HUES64 (cell line): ENCODE measurements around the gene ARFRP1.

ENCODE experiments used
- H3K27ac ChIP-seq: 2 replicates; pipeline ENCODE4 v1.7.0; 2013; ENCODE audit warnings: low read depth, low read length, inconsistent platforms
- H3K27me3 ChIP-seq: 2 replicates; pipeline ENCODE4 v1.6.1; 2013; ENCODE audit warnings: mild to moderate bottlenecking, low read length; ENCODE audit not compliant: insufficient read depth
- H3K36me3 ChIP-seq: 2 replicates; pipeline ENCODE4 v1.6.1; 2013; ENCODE audit warnings: mild to moderate bottlenecking, low read length; ENCODE audit not compliant: insufficient read depth
- H3K4me1 ChIP-seq: 2 replicates; pipeline ENCODE4 v1.6.1; 2013; ENCODE audit warnings: mild to moderate bottlenecking, low read length, moderate library complexity; ENCODE audit not compliant: insufficient read depth
- H3K4me3 ChIP-seq: 2 replicates; pipeline ENCODE4 v1.5.1; 2013; ENCODE audit warnings: mild to moderate bottlenecking, low read length, moderate library complexity
- H3K9ac ChIP-seq: 2 replicates; pipeline ENCODE4 v1.6.1; 2013; ENCODE audit warnings: mild to moderate bottlenecking, low read depth, low read length
- H3K9me3 ChIP-seq: 2 replicates; pipeline ENCODE4 v1.6.1; 2013; ENCODE audit warnings: low read depth, low read length; ENCODE audit not compliant: insufficient read depth
- WGBS: fragments of 150-250, 120-280 bp; methylation state at CpG from one replicate; pipeline ENCODE4 v1.1.7; 2013; ENCODE audit warnings: missing lambda C conversion rate; 5-methylcytosine and 5-hydroxymethylcytosine counted together

The ARFRP1 gene

GRCh38 chr20:63741676-63742380 is 34.1 kb upstream of the ARFRP1 start:
- Histone ChIP-seq H3K4me1 (peaks cover 17% of the 10 kb centered on the region), H3K36me3 (peaks cover 21% of the 10 kb centered on the region), H3K9ac (no peak overlapping the region), H3K9me3 (no peaks in the 10 kb centered on the region), H3K27me3 (peaks cover 12% of the 10 kb centered on the region), H3K27ac (peak overlapping the region; percentile 81; the same call in 1 of the 2 replicates), H3K4me3 (peak overlapping the region; percentile 87; the same call in 1 of the 2 replicates)
- WGBS, result 93% methylated on average over 30 of the region's 30 CpGs

DNA sequence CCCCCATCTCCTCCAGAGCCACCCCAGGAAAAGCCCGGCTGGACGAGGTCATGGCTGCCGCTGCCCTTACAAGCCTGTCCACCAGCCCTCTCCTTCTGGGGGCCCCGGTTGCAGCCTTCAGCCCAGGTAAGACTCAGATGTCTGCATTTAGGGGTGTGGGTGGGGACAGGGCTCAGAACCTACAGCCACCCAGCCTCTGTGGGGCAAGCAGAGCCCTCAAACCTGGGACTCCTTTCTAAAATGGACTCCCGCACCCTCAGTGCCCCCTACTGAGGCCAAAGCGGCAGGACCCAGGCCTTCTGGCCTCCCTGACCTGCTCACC is 33.5 kb upstream of the ARFRP1 start:
- no peaks in the 10 kb centered on the region for H3K9me3 ChIP-seq
- peak overlapping the region; percentile 81 for H3K27ac ChIP-seq
- 42% methylated on average over 6 of the region's 6 CpGs for WGBS
- H3K9ac ChIP-seq, result peak overlapping the region; percentile 82; the same call in 1 of the 2 replicates
- H3K4me3 ChIP-seq, result peak overlapping the region; percentile 87
- H3K27me3 ChIP-seq, result peaks cover 13% of the 10 kb centered on the region
- H3K4me1 ChIP-seq, result peaks cover 18% of the 10 kb centered on the region
- H3K36me3 ChIP-seq, result peaks cover 24% of the 10 kb centered on the region

- peak overlapping the region; percentile 82 for H3K9ac ChIP-seq
- WGBS, result 4% methylated on average over 29 of the region's 29 CpGs
These were observed 33.0 kb upstream of the ARFRP1 start for GRCh38 chr20:63740627-63741353.

DNA sequence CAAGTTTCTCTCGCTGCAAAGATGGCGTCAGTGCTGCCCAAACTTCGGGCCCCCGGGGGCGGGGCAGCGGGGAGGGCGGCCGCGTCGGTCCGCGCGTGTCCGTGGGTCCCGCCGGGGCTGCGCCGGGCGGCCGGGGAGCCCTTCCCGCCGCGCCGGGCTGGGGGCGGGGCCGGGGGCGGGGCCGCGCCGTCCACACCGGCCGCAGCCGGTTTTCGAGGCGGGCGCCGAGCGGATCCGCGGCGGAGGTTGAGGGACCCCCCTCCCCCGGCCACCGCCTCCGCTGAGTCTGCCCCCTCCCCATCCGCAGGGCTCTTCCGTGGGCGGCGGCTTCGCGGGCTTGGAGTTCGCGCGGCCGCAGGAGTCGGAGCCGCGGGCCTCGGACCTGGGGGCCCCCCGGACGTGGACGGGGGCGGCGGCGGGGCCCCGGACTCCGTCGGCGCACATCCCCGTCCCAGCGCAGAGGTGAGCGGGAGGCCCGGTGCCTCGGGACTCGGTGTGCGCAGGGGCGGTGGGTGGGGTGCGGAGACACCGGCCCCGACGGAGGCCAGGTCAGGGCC is 32.4 kb upstream of the ARFRP1 start:
- Histone ChIP-seq H3K27ac (peak overlapping the region; percentile 81), H3K4me3 (peak overlapping the region; percentile 87), H3K36me3 (peaks cover 32% of the 10 kb centered on the region), H3K27me3 (peaks cover 13% of the 10 kb centered on the region), H3K4me1 (peaks cover 18% of the 10 kb centered on the region), H3K9me3 (no peaks in the 10 kb centered on the region), H3K9ac (peak overlapping the region; percentile 82)
- 1% methylated on average over 80 of the region's 80 CpGs for WGBS

More at GRCh38 chr20:63740627-63741353, 33.0 kb upstream of the ARFRP1 start:
- Histone ChIP-seq H3K27me3 (peaks cover 13% of the 10 kb centered on the region), H3K36me3 (peaks cover 26% of the 10 kb centered on the region), H3K4me3 (peak overlapping the region; percentile 87), H3K9me3 (no peaks in the 10 kb centered on the region), H3K27ac (peak overlapping the region; percentile 81), H3K4me1 (peaks cover 18% of the 10 kb centered on the region)

DNA sequence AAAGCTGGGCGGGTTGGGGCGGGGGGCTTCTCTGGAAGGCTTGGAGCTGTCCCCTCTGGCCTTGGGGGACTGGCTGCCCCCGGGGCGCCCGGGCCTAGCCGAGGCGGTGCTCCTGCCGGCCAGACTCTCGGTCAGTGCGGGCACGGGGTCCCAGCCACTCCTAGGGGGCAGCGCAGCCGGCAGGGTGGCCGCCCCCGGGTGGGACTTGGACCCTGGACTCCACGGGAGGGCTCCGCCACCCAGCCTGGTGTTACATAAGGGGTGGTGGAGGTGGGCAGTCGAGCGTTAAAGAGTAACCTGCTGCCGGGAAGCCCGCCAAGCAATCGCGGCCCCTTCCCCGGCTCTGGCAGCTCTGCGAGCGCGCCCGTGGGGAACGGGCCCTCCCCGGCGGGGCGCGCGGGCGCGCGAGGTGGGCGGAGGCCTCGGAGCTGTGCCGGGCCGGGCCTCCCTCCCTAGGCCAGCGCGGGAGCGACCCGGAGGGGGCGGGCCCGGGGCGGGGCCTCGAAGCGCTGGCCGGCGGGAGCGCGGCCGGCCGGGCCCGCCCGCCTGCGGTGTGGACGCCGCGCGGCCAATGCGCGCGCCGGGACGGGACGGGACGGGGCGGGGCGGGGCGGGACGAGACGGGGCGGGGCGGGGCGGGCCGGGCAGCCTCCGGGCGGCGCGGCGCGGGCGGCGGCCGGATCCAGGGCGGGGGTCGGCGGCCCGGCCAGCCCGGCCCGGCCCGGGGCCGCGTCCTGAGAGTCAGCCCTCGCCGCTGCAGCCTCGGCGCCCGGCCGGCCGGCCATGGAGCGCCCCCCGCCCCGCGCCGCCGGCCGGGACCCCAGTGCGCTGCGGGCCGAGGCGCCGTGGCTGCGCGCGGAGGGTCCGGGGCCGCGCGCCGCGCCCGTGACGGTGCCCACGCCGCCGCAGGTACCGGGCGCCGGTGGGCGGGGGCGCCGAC is 31.6 kb upstream of the ARFRP1 start, which contains the start of gene SLC2A4RG:
SLC2A4RG (plus strand) TSS at position 647 of the 940 bp plus-strand sequence; CDS start at position 784, 137 bp downstream.
- peak within 1 kb of the TSS; percentile 82 for H3K9ac ChIP-seq
- peak within 1 kb of the TSS; percentile 87 for H3K4me3 ChIP-seq
- H3K4me1 ChIP-seq, result peaks cover 18% of the 10 kb centered on the region
- 1% methylated on average over 136 of the region's 136 CpGs for WGBS
- H3K27ac ChIP-seq, result peak within 1 kb of the TSS; percentile 81
- peaks cover 39% of the 10 kb centered on the region for H3K36me3 ChIP-seq
- H3K27me3 ChIP-seq, result peaks cover 13% of the 10 kb centered on the region
- H3K9me3 ChIP-seq, result no peaks in the 10 kb centered on the region

DNA sequence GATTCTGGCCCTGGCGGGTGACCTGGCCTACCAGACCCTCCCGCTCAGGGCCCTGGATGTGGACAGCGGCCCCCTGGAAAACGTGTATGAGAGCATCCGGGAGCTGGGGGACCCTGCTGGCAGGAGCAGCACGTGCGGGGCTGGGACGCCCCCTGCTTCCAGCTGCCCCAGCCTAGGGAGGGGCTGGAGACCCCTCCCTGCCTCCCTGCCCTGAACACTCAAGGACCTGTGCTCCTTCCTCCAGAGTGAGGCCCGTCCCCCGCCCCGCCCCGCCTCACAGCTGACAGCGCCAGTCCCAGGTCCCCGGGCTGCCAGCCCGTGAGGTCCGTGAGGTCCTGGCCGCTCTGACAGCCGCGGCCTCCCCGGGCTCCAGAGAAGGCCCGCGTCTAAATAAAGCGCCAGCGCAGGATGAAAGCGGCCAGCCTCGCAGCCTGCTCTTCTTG is 30.9 kb upstream of the ARFRP1 start:
- Histone ChIP-seq H3K4me1 (peaks cover 18% of the 10 kb centered on the region), H3K27me3 (peaks cover 13% of the 10 kb centered on the region), H3K27ac (no peak overlapping the region; the same call in 1 of the 2 replicates), H3K9me3 (no peaks in the 10 kb centered on the region), H3K36me3 (peaks cover 36% of the 10 kb centered on the region), H3K4me3 (peak overlapping the region; percentile 55), H3K9ac (no peak overlapping the region)
- 15% methylated on average over 26 of the region's 26 CpGs for WGBS

DNA sequence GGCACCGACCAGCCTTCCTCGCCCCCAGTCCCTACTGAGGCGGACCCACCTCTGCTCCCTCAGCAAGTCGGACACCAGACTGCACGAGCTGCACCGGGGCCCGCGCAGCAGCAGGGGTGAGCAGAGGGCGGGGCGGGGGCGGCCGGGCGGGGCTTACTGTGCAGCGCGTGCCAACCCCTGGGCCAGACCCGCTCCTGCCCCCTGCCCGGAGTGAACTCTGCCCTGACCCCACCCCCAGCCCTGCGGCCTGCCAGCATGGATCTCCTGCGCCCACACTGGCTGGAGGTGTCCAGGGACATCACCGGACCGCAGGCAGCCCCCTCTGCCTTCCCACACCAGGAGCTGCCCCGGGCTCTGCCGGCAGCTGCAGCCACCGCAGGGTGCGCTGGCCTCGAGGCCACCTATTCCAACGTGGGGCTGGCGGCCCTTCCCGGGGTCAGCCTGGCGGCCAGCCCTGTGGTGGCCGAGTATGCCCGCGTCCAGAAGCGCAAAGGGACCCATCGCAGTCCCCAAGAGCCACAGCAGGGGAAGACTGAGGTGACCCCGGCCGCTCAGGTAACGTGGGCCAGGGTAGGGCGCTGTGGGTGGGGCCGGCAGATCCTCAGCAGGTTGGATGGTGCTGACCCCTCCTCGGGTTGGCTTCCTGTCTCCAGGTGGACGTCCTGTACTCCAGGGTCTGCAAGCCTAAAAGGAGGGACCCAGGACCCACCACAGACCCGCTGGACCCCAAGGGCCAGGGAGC is 30.3 kb upstream of the ARFRP1 start:
- H3K36me3 ChIP-seq, result peaks cover 36% of the 10 kb centered on the region
- H3K9ac ChIP-seq, result no peak overlapping the region
- H3K4me3 ChIP-seq, result peak overlapping the region; percentile 55
- H3K9me3 ChIP-seq, result no peaks in the 10 kb centered on the region
- WGBS, result 56% methylated on average over 43 of the region's 43 CpGs
- H3K4me1 ChIP-seq, result peaks cover 18% of the 10 kb centered on the region
- H3K27me3 ChIP-seq, result peaks cover 13% of the 10 kb centered on the region
- H3K27ac ChIP-seq, result no peak overlapping the region; the same call in 1 of the 2 replicates

DNA sequence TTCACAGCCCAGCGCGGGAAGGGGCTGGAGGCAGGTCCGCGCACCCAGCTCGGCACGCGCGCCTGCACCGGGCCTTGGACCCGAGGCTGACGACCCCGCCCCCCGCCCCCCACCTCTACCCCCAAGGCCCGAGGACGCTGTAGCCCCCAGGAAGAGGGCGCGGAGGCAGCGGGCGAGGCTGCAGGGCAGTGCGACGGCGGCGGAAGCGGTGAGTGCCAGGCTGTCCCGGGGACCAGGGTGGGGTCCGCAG is 29.8 kb upstream of the ARFRP1 start:
- Histone ChIP-seq H3K9ac (peak overlapping the region; percentile 58; the same call in 1 of the 2 replicates), H3K27ac (no peak overlapping the region), H3K27me3 (peaks cover 13% of the 10 kb centered on the region), H3K4me3 (peak overlapping the region; percentile 55), H3K9me3 (no peaks in the 10 kb centered on the region), H3K36me3 (peaks cover 32% of the 10 kb centered on the region), H3K4me1 (peaks cover 18% of the 10 kb centered on the region)
- 55% methylated on average over 21 of the region's 26 CpGs for WGBS

- Histone ChIP-seq H3K9ac (peak overlapping the region; percentile 58), H3K36me3 (peaks cover 27% of the 10 kb centered on the region)
- WGBS, result 70% methylated on average over 30 of the region's 30 CpGs
These were observed 29.3 kb upstream of the ARFRP1 start for GRCh38 chr20:63736893-63737694.

More at GRCh38 chr20:63736893-63737694, 29.3 kb upstream of the ARFRP1 start:
- peak overlapping the region; percentile 42 for H3K4me3 ChIP-seq
- H3K27me3 ChIP-seq, result peaks cover 13% of the 10 kb centered on the region
- no peak overlapping the region for H3K27ac ChIP-seq
- no peaks in the 10 kb centered on the region for H3K9me3 ChIP-seq
- H3K4me1 ChIP-seq, result peaks cover 18% of the 10 kb centered on the region
